Measurements from ENCODE around the gene UBE3D. TPM values are rescaled to one million over a fixed set of nuclear protein-coding genes. Genes with fewer than 3 reads are reported as not detected.

The UBE3D gene
- total and polyA plus RNA-seq, 2 of the 8 experiments (the other 6 are each of a cell fraction or from before 2014, with no cell fraction given) = 5.7 to 16.3 TPM

DNA sequence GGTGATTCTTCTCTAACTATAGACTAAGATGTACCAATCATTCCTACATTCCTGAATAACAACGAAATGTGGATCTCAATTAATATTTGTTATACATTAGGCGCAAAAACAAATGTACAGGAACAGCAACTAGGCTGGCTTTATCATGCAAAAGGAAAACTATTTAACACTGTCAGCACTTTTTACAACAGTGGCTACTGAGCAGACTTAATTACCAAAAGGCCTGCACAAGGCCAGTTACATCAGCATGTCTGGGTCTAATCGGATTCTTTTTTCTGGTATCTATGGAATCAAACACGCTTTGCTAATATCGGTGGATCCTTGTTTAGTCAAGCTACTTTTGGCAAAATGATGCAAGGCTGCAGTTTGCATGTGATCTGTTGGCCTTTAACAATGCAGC is 176.5 kb downstream of the UBE3D start:
- Histone ChIP-seq H3K4me2 (ENCODE audit: insufficient read depth in 1 of 2, low read depth in 2 of 2, low read length in 2 of 2) (no peak overlapping the region), H3K4me1 (replicated peaks in 1 of 4; ENCODE audit: control insufficient read depth in 3 of 4, insufficient read depth in 4 of 4, low read length in 3 of 4) (peaks cover 0 to 8% (median 2%) of the 10 kb centered on the region in 4 experiments; a peak in 4 of 7 replicates), H4K5ac (ENCODE audit: insufficient read length, low read depth, low read length) (no peak overlapping the region), H2BK120ac (replicated peaks; ENCODE audit: low read depth, low read length) (no peak overlapping the region), H4K91ac (replicated peaks; ENCODE audit: insufficient read length, low read length) (no peak overlapping the region), H3K4me3 (ENCODE audit: extremely low read depth in 1 of 4, insufficient read depth in 2 of 4, low read depth in 3 of 4, low read length in 4 of 4) (no peak overlapping the region), H3K56ac (replicated peaks; ENCODE audit: insufficient read length, low read depth, low read length) (no peak overlapping the region), H3K23ac (ENCODE audit: insufficient read length) (no peak overlapping the region), H3K79me2 (ENCODE audit: control insufficient read depth in 1 of 2, insufficient read depth in 2 of 2, low read length in 2 of 2) (no peaks in the 10 kb centered on the region), H2BK15ac (ENCODE audit: low read length) (no peak overlapping the region), H3K23me2 (ENCODE audit: low read depth, low read length) (no peaks in the 10 kb centered on the region), H2AFZ (ENCODE audit: low read length) (no peak overlapping the region), H2BK5ac (ENCODE audit: low read depth, low read length) (no peak overlapping the region), H3K4ac (replicated peaks; ENCODE audit: insufficient read length, low read depth, low read length) (no peak overlapping the region), H4K20me1 (replicated peaks in 1 of 2; ENCODE audit: control insufficient read depth in 1 of 2, insufficient read depth in 2 of 2, low read length in 2 of 2) (no peaks in the 10 kb centered on the region), H2BK12ac (ENCODE audit: low read depth, low read length) (no peak overlapping the region), H3K9me3 (ENCODE audit: insufficient read depth in 2 of 2, low read depth in 1 of 2, low read length in 1 of 2) (no peaks in the 10 kb centered on the region), H3K27ac (ENCODE audit: low read depth, low read length) (no peak overlapping the region), H3K79me1 (ENCODE audit: low read depth, low read length) (no peaks in the 10 kb centered on the region; the same call in 1 of the 2 replicates), H2BK20ac (ENCODE audit: low read length) (no peak overlapping the region), H3K36me3 (ENCODE audit: control insufficient read depth in 2 of 4, insufficient read depth in 4 of 4, low read length in 3 of 4) (0 out of 8 replicates have a peak, but pooled peaks cover 0 to 4% (median 0%) of the 10 kb centered on the region in 4 experiments), H4K8ac (ENCODE audit: extremely low read depth, insufficient read depth, low read length) (no peak overlapping the region), H3K27me3 (replicated peaks in 1 of 4; ENCODE audit: control insufficient read depth in 3 of 4, extremely low read depth in 1 of 4, insufficient read depth in 3 of 4, low read length in 3 of 4) (no peaks in the 10 kb centered on the region), H3K18ac (ENCODE audit: extremely low read depth, low read length) (no peak overlapping the region), H3K9ac (replicated peaks in 1 of 4; ENCODE audit: extremely low read depth in 1 of 4, low read depth in 3 of 4, low read length in 3 of 4) (no peak overlapping the region), H2AK5ac (ENCODE audit: low read depth, low read length) (no peak overlapping the region), H3K14ac (ENCODE audit: insufficient read length) (no peak overlapping the region)
- ChIA-PET POLR2A (ENCODE audit: partially characterized antibody) (no interaction called here), CTCF (ENCODE audit: partially characterized antibody) (interaction anchor here (1.4 kb wide), 1 partner anchor 20 kb away, joined by 3 read pairs; no protein-coding TSS in a partner anchor)
- 95% methylated on average over 5 of the region's 5 CpGs; no CpG with 5 or more reads in 1 of the 2 experiments for WGBS, 2 experiments (ENCODE audit: extremely low coverage in 1 of 2, insufficient coverage in 1 of 2, insufficient read length in 1 of 2, insufficient replicate concordance in 2 of 2, low coverage in 1 of 2, low lambda C conversion rate in 2 of 2, missing lambda C conversion rate in 1 of 2)
- DNase-seq (ENCODE audit: low read depth in 1 of 2, low spot score in 2 of 2) = no peak
- no peak for FAIRE-seq
- no peak for TF ChIP-seq GABPA (IDR thresholded peaks at IDR 0.05; ENCODE audit: borderline replicate concordance, insufficient read depth, low read length)

Measured in H1 (cell line).